ENCODE data around the gene CDR2.

The CDR2 gene

DNA sequence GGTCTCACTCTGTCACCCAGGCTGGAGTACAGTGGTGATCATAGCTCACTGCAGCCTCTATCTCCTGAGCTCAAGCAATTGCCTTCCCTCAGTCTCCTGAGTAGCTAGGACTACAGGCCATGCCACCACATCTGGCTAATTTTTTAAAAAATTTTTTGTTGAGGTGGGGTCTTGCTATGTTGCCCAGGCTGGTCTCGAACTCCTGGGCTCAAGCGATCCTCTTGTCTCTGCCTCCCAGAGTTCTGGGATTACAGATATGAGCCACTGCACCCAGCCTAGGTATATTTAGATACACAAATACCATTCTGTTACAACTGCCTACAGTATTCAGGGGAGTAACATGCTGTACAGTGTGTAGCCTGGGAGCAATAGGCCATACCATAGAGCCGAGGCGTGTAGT lies 62.9 kb downstream of the CDR2 start:
- no peak for TF ChIP-seq EZH2phosphoT487 (conservative IDR thresholded peaks at IDR 0.05; ENCODE audit: low read length)
- TF ChIP-seq, protein P1, sequence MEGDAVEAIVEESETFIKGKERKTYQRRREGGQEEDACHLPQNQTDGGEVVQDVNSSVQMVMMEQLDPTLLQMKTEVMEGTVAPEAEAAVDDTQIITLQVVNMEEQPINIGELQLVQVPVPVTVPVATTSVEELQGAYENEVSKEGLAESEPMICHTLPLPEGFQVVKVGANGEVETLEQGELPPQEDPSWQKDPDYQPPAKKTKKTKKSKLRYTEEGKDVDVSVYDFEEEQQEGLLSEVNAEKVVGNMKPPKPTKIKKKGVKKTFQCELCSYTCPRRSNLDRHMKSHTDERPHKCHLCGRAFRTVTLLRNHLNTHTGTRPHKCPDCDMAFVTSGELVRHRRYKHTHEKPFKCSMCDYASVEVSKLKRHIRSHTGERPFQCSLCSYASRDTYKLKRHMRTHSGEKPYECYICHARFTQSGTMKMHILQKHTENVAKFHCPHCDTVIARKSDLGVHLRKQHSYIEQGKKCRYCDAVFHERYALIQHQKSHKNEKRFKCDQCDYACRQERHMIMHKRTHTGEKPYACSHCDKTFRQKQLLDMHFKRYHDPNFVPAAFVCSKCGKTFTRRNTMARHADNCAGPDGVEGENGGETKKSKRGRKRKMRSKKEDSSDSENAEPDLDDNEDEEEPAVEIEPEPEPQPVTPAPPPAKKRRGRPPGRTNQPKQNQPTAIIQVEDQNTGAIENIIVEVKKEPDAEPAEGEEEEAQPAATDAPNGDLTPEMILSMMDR (IDR thresholded peaks at IDR 0.05; ENCODE audit: insufficient read depth, low read length, poor library complexity, severe bottlenecking): no peak
- H2AFZ ChIP-seq (ENCODE audit: low read depth, low read length, severe bottlenecking): no peak overlapping the region
- no peak overlapping the region for H3K4me3 ChIP-seq (ENCODE audit: insufficient read depth, low read length, poor library complexity, severe bottlenecking)
- no peaks in the 10 kb centered on the region for H3K27me3 ChIP-seq (ENCODE audit: low read length)
- H3K4me2 ChIP-seq (ENCODE audit: low read depth, low read length, poor library complexity, severe bottlenecking): no peak overlapping the region
- no peak overlapping the region for H3K9ac ChIP-seq (ENCODE audit: low read length)
- no peaks in the 10 kb centered on the region for H3K9me2 ChIP-seq (replicated peaks; ENCODE audit: insufficient read depth, low read length)
- H3K9me3 ChIP-seq (ENCODE audit: insufficient read depth, low read length): no peaks in the 10 kb centered on the region
- no peaks in the 10 kb centered on the region for H3F3A ChIP-seq (ENCODE audit: insufficient read depth)
- H3K79me2 ChIP-seq (ENCODE audit: insufficient read depth, low read length): no peaks in the 10 kb centered on the region
- H3K27ac ChIP-seq (ENCODE audit: low read depth, low read length): no peak overlapping the region
- no peaks in the 10 kb centered on the region for H3K36me3 ChIP-seq (ENCODE audit: low read length)
- H4K20me1 ChIP-seq (ENCODE audit: low read depth, low read length): no peaks in the 10 kb centered on the region

DNA sequence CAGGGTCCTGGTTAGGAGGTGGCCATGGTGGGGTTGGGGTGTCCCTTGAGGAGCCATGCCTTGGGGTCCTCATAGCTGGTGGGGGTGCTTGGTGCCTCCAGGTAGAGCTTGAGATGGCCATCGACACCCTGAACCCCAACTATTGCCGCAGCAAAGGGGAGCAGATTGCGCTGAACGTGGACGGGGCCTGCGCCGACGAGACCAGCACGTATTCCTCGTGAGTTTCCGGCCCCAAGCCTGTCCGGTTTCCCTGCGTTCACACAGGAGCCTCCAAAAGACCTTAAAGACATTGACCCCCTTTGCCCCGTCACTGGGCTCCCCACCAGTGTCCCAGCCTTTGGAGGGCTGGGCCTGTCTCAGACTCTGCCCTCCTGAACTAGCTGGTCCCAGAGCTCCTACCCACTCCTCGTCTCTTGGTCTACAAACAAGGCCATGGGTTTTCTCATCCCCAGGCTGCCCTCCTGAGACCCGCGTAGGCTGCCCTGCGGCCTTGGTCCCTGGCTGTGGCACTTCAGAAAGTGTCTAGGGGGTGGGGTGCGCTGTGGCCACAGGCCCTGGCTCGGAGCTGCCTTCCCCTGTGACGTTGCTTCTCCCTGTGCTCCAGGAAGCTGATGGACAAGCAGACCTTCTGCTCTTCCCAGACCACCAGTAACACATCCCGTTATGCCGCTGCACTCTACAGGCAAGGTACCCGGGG lies 65.4 kb downstream of the CDR2 start:
- Histone ChIP-seq H3K9me2 (replicated peaks; ENCODE audit: insufficient read depth, low read length) (no peaks in the 10 kb centered on the region), H3K27ac (ENCODE audit: low read depth, low read length) (no peak overlapping the region), H3K36me3 (ENCODE audit: low read length) (no peaks in the 10 kb centered on the region), H3F3A (ENCODE audit: insufficient read depth) (no peaks in the 10 kb centered on the region), H3K9ac (ENCODE audit: low read length) (no peak overlapping the region), H3K79me2 (ENCODE audit: insufficient read depth, low read length) (peaks cover 12% of the 10 kb centered on the region; the same call in 1 of the 2 replicates), H3K4me2 (ENCODE audit: low read depth, low read length, poor library complexity, severe bottlenecking) (no peak overlapping the region), H3K9me3 (ENCODE audit: insufficient read depth, low read length) (no peaks in the 10 kb centered on the region), H3K4me3 (ENCODE audit: insufficient read depth, low read length, poor library complexity, severe bottlenecking) (no peak overlapping the region), H4K20me1 (ENCODE audit: low read depth, low read length) (no peaks in the 10 kb centered on the region), H3K27me3 (ENCODE audit: low read length) (no peaks in the 10 kb centered on the region), H2AFZ (ENCODE audit: low read depth, low read length, severe bottlenecking) (no peak overlapping the region)
- TF ChIP-seq, protein P1 (IDR thresholded peaks at IDR 0.05; ENCODE audit: insufficient read depth, low read length, poor library complexity, severe bottlenecking): no peak
- TF ChIP-seq EZH2phosphoT487 (conservative IDR thresholded peaks at IDR 0.05; ENCODE audit: low read length): no peak

DNA sequence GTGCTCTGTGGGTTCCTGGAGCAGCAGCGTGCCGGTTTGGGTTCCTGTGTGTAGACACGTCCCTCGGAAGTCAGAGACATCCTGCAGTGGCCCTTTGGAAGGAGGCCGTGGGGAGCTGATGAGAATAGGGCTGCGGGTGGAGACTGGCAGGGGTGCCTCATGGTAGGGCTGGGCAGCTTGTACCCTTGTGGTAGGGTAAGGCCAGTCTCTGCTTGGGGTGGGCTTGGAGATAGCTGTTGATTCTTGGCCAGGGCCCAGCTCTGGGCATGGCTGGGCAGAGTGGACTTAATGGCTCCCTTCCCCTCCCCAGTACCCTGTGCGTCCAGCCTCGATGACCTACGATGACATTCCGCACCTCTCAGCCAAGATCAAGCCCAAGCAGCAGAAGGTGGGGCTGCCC lies 66.6 kb downstream of the CDR2 start:
- H3K4me3 ChIP-seq (ENCODE audit: insufficient read depth, low read length, poor library complexity, severe bottlenecking): no peak overlapping the region
- H3K9me3 ChIP-seq (ENCODE audit: insufficient read depth, low read length): no peaks in the 10 kb centered on the region
- no peaks in the 10 kb centered on the region for H3K36me3 ChIP-seq (ENCODE audit: low read length)
- peaks cover 20% of the 10 kb centered on the region; the same call in 1 of the 2 replicates for H3K79me2 ChIP-seq (ENCODE audit: insufficient read depth, low read length)
- H3K27me3 ChIP-seq (ENCODE audit: low read length): no peaks in the 10 kb centered on the region
- no peaks in the 10 kb centered on the region for H4K20me1 ChIP-seq (ENCODE audit: low read depth, low read length)
- H3K9me2 ChIP-seq (replicated peaks; ENCODE audit: insufficient read depth, low read length): no peaks in the 10 kb centered on the region
- no peak overlapping the region for H3K9ac ChIP-seq (ENCODE audit: low read length)
- no peak overlapping the region for H2AFZ ChIP-seq (ENCODE audit: low read depth, low read length, severe bottlenecking)
- H3F3A ChIP-seq (ENCODE audit: insufficient read depth): no peaks in the 10 kb centered on the region
- H3K4me2 ChIP-seq (ENCODE audit: low read depth, low read length, poor library complexity, severe bottlenecking): no peak overlapping the region
- H3K27ac ChIP-seq (ENCODE audit: low read depth, low read length): no peak overlapping the region
- TF ChIP-seq EZH2phosphoT487 (conservative IDR thresholded peaks at IDR 0.05; ENCODE audit: low read length): no peak
- TF ChIP-seq, protein P1 (IDR thresholded peaks at IDR 0.05; ENCODE audit: insufficient read depth, low read length, poor library complexity, severe bottlenecking): no peak
